ENCODE measurements around the gene FAM114A1. TPM values are rescaled to one million over a fixed set of nuclear protein-coding genes. Genes with fewer than 3 reads are reported as not detected.
A peak's percentile ranks its signal among the peaks of the same experiment; 100 is the strongest.

FAM114A1 gene
- total RNA-seq, 4 donors from 2014 or later = 59.8 to 132 (median 103) TPM

- TF ChIP-seq CTCF (IDR thresholded peaks at IDR 0.05) = no peak
- ATAC-seq (ENCODE audit: low FRiP score) (no peak), DNase-seq (ENCODE audit: low spot score) (no peak)
Measured at GRCh38 chr4:38823766-38824165, 43.8 kb upstream of the FAM114A1 start.

GRCh38 chr4:38829237-38829636 lies 38.4 kb upstream of the FAM114A1 start:
- ATAC-seq (ENCODE audit: low FRiP score) (no peak), DNase-seq (ENCODE audit: low spot score) (no peak)
- TF ChIP-seq CTCF (IDR thresholded peaks at IDR 0.05) = no peak

- DNase-seq (ENCODE audit: low spot score) (no peak), ATAC-seq (ENCODE audit: low FRiP score) (no peak)
Measured at GRCh38 chr4:38831653-38832052, 36.0 kb upstream of the FAM114A1 start.

GRCh38 chr4:38832206-38832605 lies 35.4 kb upstream of the FAM114A1 start:
- DNase-seq (ENCODE audit: low spot score) (no peak), ATAC-seq (ENCODE audit: low FRiP score) (no peak)
- no peak for TF ChIP-seq CTCF (IDR thresholded peaks at IDR 0.05)

More at GRCh38 chr4:38831653-38832052, 36.0 kb upstream of the FAM114A1 start:
- TF ChIP-seq CTCF (IDR thresholded peaks at IDR 0.05) = no peak

- TF ChIP-seq CTCF (IDR thresholded peaks at IDR 0.05) = no peak
- DNase-seq (ENCODE audit: low spot score) (no peak), ATAC-seq (ENCODE audit: low FRiP score) (peak; percentile 28)
Measured at GRCh38 chr4:38832624-38833528, 34.7 kb upstream of the FAM114A1 start.

GRCh38 chr4:38834570-38834969 lies 33.0 kb upstream of the FAM114A1 start:
- ATAC-seq (ENCODE audit: low FRiP score) (no peak), DNase-seq (ENCODE audit: low spot score) (no peak)
- no peak for TF ChIP-seq CTCF (IDR thresholded peaks at IDR 0.05)

- ATAC-seq (ENCODE audit: low FRiP score) (no peak), DNase-seq (ENCODE audit: low spot score) (no peak)
- TF ChIP-seq CTCF (IDR thresholded peaks at IDR 0.05) = no peak
Measured at GRCh38 chr4:38837334-38837733, 30.3 kb upstream of the FAM114A1 start.
